HG03025 (cell line): ENCODE data around the gene ASTN1.

Source experiments
- ATAC-seq: cut with Tn5 transposase; IDR thresholded peaks from one replicate; pipeline ENCODE4 v1.9.1; 2021; ENCODE audit warnings: mild to moderate bottlenecking, moderate library complexity; ENCODE audit not compliant: unreplicated experiment, low FRiP score

Gene ASTN1

GRCh38 chr1:177165069-177165439 lies 542 bp upstream of the ASTN1 start:
- ATAC-seq: no peak

- ATAC-seq: no peak
Observed at GRCh38 chr1:177163844-177164379, 600 bp downstream of the ASTN1 start.

- no peak for ATAC-seq
Observed at GRCh38 chr1:177162243-177162642, 2.3 kb downstream of the ASTN1 start.

- no peak for ATAC-seq
Observed at GRCh38 chr1:177146499-177146898, 18.0 kb downstream of the ASTN1 start.

DNA sequence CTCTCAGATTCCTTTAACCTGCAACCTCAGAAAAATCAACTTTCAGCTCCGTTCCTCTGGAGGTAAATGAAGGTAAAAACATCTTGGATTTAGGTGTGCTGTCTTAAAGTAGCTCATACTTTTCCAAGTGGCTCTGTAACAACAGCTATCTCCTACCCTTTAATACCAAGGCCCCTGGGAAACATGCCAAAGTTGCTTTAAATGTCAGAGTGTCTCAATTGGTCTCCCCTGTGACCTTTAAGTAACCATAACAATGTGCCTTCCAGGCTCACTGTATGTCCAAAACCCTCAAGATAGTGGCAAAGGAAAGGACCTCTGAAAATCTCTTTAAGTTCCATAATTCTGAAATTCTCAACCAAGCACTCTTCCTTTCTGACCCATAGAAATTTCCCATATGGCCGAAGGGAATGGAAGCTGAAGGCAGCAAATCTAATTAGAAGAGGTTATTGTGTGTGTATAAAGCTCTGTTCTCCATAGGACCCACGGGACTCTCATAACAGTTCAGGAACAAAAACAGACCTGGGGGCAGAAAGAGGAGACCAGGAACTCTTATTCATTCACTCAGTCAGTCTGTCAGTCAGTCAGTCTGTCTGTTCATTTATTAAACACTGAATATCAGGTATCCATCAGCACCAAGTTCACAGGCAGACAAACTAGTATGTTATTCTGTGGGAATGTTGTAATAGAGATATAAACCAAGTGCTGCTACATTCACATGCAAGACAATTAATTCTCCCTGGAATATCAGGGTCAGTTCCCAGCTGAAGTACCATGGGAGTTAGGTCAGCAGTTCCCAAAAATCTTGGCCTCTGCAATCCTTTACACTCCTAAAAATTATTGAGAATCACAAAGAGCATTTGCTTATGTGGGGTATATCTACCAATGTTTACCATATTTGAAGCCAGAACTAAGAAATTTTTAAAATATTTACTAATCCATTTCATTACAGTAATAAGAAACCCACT lies 19.1 kb downstream of the ASTN1 start:
- ATAC-seq: no peak

DNA sequence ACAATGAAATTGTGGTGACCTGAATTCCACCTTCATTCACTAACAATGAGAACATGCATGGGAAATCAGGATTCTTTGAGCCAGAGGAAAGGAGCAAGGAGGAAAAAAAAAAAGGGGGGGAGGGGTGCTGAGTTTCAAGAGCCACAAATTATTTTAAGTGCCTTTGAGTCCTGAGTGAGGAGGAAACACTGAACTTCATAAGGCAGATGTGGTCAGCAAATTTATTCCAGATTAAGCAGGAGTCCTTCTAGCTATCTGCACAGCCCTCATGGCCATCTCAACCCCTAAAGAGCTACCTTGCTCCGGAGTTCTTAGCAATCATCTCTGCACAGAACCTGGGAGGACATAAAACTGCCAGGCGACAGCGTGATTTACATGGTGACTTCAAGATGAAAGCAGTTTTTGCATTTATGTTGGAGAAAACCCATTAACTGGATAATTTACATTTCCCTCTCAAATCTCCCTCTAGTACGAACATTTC lies 21.7 kb downstream of the ASTN1 start:
- no peak for ATAC-seq

DNA sequence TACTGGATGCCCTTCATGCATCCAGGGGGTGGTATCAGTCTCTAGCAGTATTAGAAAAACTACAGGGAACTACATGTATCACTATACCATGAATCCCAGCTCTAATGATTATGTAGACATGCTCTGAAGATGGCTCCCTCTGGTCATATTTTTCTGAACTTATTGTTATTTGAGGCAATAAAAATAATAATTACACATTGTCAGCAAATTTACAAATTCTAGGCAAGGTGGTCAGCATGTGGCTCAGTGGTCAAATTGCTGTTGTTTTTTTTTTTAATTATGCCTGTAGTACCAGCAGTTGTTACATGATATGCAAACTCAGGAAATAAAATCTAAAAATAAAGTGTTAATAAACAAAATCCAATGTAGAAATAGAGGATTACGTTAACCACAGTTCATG lies 22.5 kb downstream of the ASTN1 start:
- no peak for ATAC-seq

DNA sequence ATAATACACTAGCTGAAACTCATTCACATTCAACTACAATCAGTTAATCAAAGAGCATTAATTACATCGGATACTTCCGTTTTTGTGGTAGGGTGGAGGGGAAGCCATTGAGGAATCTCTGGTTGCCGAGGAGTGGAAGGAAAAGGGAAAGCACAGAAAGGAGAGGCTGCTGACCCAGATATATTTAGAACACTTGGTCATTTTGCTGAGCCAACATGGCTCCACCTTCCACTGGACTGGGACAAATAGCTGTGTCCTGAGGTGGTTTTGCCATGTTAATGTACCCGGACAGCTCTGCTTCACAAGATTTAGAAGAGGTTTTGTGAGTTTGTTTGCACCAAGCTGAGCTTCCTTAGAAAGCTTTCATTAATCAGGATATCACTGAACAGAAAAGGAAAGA lies 26.2 kb downstream of the ASTN1 start:
- ATAC-seq: no peak

GRCh38 chr1:177137814-177138213 lies 26.7 kb downstream of the ASTN1 start:
- ATAC-seq: no peak

DNA sequence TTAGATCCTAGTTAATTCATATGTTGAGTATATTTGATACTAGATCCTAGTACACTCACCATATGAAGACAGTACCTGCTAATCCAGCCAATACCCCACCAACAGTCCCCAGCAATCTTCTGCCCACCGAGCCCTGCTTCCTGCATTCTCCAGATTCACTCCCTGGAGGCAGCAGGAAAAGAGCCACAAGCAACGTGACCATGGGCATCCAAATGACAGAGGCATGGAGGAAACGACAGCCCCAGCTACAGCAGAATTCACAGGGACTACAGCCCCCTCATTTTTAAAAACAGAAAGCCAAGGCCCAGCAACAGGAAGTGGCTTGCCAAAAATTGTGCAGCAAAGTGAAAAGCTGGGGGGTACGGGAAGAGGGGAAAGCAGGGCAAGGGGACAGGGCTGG lies 29.3 kb downstream of the ASTN1 start:
- ATAC-seq: no peak

DNA sequence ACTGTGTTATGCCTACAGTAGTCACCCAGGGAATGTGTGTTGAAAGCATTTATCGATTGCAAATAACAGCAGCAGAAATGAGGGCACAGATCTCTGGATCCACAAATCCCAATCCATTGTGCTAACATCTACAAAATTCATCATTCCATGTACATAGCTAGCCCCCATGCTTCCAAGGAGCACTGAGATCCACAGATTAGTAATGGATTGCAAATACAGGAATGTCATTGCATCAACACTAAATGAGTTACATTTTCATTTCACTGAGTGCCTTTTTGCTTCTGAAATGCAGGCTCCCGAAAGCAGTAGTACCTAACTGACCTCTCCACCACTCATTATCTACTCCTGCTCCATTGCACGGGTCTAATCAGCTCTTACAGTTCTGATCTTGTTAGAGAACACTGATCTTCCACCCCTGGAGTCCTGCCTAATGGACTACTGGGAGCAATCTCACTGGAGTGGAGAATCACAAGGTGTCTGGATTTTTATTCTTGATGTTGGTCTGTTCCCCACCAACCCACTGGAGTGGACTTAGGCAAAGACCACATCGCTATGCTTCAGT lies 30.5 kb downstream of the ASTN1 start:
- no peak for ATAC-seq

- no peak for ATAC-seq
Observed at GRCh38 chr1:177132141-177132540, 32.4 kb downstream of the ASTN1 start.

DNA sequence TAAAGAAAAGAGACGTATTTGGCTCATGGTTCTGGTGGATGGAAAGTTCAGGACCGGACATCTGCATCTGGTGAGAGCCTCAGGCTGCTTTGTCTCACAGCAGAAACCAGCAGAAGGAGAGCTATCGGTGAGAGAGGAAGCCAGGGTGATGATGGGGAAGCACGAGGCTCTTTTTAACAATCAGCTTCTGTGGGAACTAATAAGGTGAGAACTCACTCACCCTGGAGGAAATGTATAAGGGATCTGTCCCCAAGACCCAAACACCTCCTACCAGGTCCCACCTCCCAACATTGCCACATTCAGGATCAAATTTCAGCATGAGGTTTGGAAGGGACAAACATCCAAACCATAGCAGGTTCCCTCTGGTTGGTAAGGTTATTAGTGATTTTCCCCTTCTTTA lies 32.8 kb downstream of the ASTN1 start:
- ATAC-seq: no peak

DNA sequence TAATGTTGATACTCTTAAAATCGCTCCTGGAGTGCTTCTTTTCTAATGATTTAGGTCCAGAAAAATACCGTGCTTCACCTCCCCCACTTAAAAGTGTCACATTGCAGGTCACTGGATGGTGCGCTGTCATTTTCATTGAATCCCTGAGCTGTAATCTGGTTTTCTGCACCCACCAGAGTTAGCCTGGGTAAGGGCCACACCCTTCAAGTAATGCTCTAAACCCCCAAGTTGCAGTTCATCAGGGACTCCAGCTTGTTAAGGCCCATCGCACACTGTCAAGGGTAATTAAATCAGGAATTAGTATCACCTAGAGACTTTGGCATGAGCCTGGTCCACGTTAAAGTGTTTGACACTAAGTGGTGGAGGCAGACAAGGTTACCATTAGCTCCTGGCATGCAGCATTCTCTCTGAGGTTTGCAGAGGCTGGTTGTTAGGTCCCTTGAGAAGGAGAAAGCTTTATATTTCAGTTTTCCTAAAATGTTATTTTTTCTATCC lies 34.0 kb downstream of the ASTN1 start:
- ATAC-seq: no peak

DNA sequence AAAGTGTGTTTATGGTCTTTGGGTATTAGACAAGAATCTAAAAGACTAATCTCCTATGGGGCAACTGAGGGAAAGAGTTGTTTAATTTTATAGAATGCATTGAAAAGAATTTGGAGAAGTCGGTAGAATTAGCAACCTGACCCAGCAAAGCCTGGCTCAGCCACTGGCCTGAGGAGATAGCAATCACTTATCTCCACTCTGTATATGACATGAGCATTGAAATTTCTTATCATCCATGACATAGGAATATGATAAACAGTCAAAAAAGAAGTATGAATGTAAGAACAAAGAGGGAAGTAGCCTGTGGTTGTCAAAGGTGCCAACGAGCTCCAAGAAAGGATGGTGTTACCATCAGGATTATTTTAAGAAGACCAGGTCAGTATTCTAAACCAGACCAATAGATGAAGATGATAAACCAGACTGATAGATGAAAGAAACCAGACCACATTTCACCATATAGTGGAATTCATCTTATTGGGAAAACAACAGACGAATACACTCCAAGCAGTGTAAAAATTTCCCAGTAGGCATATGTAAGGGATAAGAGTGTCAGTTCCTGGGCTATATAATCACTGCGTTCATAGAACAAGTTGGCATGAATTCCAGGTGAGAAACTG lies 35.7 kb downstream of the ASTN1 start:
- ATAC-seq: no peak

DNA sequence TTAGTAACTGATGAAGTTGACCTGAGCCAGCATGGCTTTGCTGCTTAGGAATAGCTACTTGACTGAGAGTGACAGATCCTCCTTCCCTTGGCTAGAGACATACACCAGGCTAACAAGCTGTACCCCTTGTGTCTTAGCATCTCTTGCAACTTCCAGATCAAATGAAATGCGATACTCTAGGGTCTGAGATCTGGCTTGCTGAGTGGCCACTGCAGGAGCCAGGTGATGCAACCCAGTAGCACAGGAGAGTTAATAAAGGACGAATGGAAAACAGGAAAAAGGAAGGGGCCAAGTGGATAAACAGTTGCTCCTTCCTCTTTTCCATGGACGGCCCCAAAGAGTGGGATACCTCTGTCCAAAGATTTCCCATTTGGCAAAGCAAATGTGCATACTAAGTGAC lies 38.2 kb downstream of the ASTN1 start:
- no peak for ATAC-seq

DNA sequence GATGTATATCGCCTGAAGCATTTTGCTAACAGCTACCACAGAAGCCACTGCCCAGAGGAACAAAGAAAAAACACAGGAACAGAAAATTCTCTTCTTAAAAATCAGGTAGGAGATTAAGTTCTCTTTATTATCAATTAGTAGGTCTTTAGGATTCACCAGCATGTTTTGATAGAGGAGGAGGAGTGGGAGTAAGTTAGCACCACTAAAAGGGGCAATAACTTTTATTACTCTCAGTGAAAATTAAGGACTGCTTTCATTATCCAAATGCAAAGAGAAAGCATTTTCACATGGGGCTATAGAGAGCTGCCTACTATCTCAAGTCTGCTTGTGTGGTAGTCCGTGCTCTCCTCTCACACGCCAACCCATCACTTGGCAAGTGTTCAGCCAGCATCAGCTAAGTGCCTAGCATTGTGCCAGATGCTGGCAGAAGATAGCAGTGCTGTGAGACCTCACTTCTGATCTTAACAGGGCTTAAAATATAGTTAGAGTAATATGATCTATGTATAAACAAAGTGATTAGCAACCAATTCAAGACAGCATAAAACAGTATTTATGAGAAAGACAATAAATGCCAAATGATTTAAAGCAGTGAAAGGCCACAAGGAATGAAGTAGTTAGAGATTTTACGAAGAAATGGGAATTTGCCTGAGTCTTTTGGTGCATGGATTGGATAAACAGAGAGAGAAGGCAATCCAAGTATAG lies 39.8 kb downstream of the ASTN1 start:
- no peak for ATAC-seq

DNA sequence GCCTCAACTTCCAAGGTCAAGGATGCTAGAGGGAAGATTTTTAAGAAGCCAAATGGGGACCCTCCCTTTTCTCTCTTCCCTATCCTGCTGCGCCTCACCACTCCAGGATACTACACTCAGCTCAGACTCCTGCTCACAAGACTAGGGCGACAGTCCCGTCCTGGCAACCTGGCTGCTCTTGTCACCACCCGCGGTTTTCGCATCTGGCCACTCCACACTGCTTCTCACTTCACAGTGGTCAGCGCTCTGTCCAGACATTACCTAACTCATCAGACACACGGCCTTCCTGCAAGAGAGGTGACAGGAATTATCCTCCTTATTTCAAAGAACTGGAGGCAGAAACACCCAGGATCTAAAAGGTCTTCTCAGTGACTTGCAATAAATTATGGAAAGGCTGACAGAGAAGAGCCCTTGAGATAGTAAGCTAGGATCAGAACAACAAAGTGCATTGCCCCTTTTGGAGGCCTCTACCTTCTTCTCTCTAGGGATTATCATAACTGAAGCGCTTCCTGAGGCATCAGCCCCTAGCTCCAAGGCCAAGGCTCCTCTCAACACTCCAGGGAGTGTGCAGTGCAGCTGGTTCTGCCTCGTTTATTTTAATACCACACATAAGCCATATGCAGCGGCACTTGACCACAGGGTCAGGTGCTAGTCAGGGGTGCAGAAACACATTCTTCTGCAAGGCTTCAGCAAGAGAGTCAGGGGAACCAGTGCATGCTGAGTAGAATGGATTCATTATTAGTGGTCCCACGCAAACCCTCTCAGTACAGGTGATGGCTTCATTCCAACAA lies 41.9 kb downstream of the ASTN1 start:
- no peak for ATAC-seq

DNA sequence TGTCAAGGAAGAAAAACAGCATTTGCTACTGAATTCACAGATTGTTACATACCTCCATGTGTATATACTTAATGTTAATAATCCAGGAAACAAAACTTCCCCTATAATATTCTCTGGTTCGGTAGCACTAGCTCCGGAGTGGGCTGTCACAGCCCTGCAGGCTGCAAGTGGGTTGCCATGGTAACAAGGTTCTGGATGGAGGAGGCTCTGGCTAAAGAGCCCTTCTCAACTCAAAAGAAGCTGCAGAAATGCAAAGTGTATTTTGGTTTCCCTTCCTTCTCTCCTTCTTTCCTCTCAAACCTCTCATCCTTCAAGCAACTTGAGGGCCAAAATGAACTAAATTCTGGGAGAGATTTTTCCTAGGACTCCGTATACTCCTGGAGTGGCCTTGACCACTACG lies 45.2 kb downstream of the ASTN1 start:
- no peak for ATAC-seq

GRCh38 chr1:177118901-177119300 lies 45.6 kb downstream of the ASTN1 start:
- ATAC-seq: no peak
